Neural progenitor cell (in vitro differentiated cells): ENCODE measurements around the gene EMILIN3. TPM values are rescaled to one million over a fixed set of nuclear protein-coding genes. Genes with fewer than 3 reads are reported as not detected.

Experiments used
- DNase-seq: peaks from one replicate; pipeline ENCODE4 v3.0.0-alpha.2; 2016; ENCODE audit warnings: low spot score
- H2AFZ ChIP-seq: fragments of 200-600 bp; sonication (generic); replicated peaks from 2 replicates; pipeline ENCODE4 v1.6.1; 2016; ENCODE audit warnings: antibody characterized with exemption
- H3F3A ChIP-seq: fragments of 200-600 bp; sonication (generic); 2 replicates; pipeline ENCODE4 v1.6.1; 2016; ENCODE audit warnings: antibody characterized with exemption, low read depth
- H3K27ac ChIP-seq: fragments of 200-600 bp; sonication (generic); 2 replicates; pipeline ENCODE4 v1.5.1; 2016; ENCODE audit warnings: mild to moderate bottlenecking
- H3K27me3 ChIP-seq: fragments of 200-600 bp; sonication (generic); 2 replicates; pipeline ENCODE4 v1.6.1; 2016; ENCODE audit warnings: mild to moderate bottlenecking, moderate library complexity
- H3K36me3 ChIP-seq: fragments of 200-600 bp; sonication (generic); 2 replicates; pipeline ENCODE4 v1.5.1; 2016
- H3K4me1 ChIP-seq: fragments of 200-600 bp; sonication (generic); 2 replicates; pipeline ENCODE4 v1.6.1; 2016; ENCODE audit warnings: mixed run types
- H3K4me2 ChIP-seq: fragments of 200-600 bp; sonication (generic); 2 replicates; pipeline ENCODE4 v1.6.1; 2016
- H3K4me3 ChIP-seq: fragments of 200-600 bp; sonication (generic); 2 replicates; pipeline ENCODE4 v1.5.1; 2016
- H3K79me2 ChIP-seq: fragments of 200-600 bp; sonication (generic); 2 replicates; pipeline ENCODE4 v1.6.1; 2016; ENCODE audit warnings: low read depth
- H3K9ac ChIP-seq: fragments of 200-600 bp; sonication (generic); 2 replicates; pipeline ENCODE4 v1.6.1; 2016
- H3K9me3 ChIP-seq: fragments of 200-600 bp; sonication (generic); 2 replicates; pipeline ENCODE4 v1.5.1; 2016; ENCODE audit warnings: low read depth
- H4K20me1 ChIP-seq: fragments of 200-600 bp; sonication (generic); 2 replicates; pipeline ENCODE4 v1.6.1; 2016; ENCODE audit warnings: low read depth
- H3K27ac Mint-ChIP-seq: 3 replicates; pipeline ENCODE4 v1.8.0; 2021; ENCODE audit warnings: mixed read lengths
- H3K27me3 Mint-ChIP-seq: 2 replicates; pipeline ENCODE4 v1.8.0; 2022; ENCODE audit warnings: low read depth, mild to moderate bottlenecking, inconsistent platforms, moderate library complexity, mixed read lengths; ENCODE audit not compliant: insufficient read depth
- H3K36me3 Mint-ChIP-seq: 3 replicates; pipeline ENCODE4 v1.8.0; 2021; ENCODE audit warnings: mixed read lengths
- H3K4me1 Mint-ChIP-seq: 3 replicates; pipeline ENCODE4 v1.8.0; 2021; ENCODE audit warnings: mixed read lengths
- H3K4me3 Mint-ChIP-seq: 3 replicates; pipeline ENCODE4 v1.8.0; 2021; ENCODE audit warnings: mild to moderate bottlenecking, moderate library complexity, mixed read lengths
- H3K9me3 Mint-ChIP-seq: 3 replicates; pipeline ENCODE4 v1.8.0; 2020; ENCODE audit warnings: mixed read lengths
- EZH2 ChIP-seq: fragments of 200-600 bp; sonication (generic); IDR thresholded peaks from 2 replicates; pipeline ENCODE4 v1.6.1; 2017; ENCODE audit warnings: antibody characterized with exemption, mild to moderate bottlenecking, moderate library complexity
- EZH2phosphoT487 ChIP-seq: fragments of 200-600 bp; sonication (generic); IDR thresholded peaks from 2 replicates; pipeline ENCODE4 v1.6.1; 2017; ENCODE audit warnings: antibody characterized with exemption
- total RNA-seq: library from RNA; depleted of rRNA; stranded (reverse); fragments of >200 nt; gene quantifications from 2 replicates; pipeline ENCODE4 v1.2.3, GENCODE V29; 2015; ENCODE audit warnings: low replicate concordance
- TF ChIP-seq, protein P1 (sequence below): fragments of 200-600 bp; sonication (generic); IDR thresholded peaks from 2 replicates; pipeline ENCODE4 v1.5.1; 2017; ENCODE audit warnings: antibody characterized with exemption, mild to moderate bottlenecking

The EMILIN3 gene
- total RNA-seq, 1 donor from 2014 or later, result 3.5 TPM

DNA sequence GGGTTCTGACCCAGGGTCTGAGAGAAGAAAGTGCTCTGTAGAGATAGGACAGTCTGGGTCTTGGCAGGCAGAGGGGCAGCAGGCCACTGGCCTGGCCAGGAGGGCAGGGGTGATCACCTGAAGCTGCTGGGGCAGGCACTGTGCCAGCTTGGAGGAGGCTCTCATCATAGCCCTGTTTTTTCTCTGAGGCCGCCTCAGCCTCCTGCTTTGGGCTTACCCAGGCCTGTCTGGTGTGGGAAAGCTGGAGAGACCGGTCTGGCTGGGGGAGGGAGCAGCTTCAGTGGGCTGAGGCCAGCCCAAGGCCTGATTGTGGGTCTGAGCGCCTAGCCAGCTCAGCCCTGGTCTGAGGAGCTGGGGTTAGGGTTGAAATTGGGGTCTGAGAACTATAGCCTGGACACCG, 22.1 kb downstream of the EMILIN3 start:
- Histone ChIP-seq H3K4me2 (no peak overlapping the region), H3K36me3 (no peaks in the 10 kb centered on the region), H3K79me2 (no peaks in the 10 kb centered on the region), H3F3A (no peaks in the 10 kb centered on the region), H2AFZ (no peak overlapping the region), H3K4me3 (no peak overlapping the region), H3K9ac (no peak overlapping the region), H4K20me1 (no peaks in the 10 kb centered on the region), H3K9me3 (no peaks in the 10 kb centered on the region), H3K4me1 (peaks cover 10% of the 10 kb centered on the region), H3K27me3 (peaks cover 3% of the 10 kb centered on the region), H3K27ac (no peak overlapping the region)
- Mint-ChIP-seq H3K4me1 (peaks cover 14% of the 10 kb centered on the region), H3K27ac (no peak overlapping the region), H3K9me3 (no peaks in the 10 kb centered on the region), H3K4me3 (no peak overlapping the region), H3K27me3 (peaks cover 9% of the 10 kb centered on the region), H3K36me3 (no peaks in the 10 kb centered on the region)
- TF ChIP-seq EZH2phosphoT487, result no peak
- TF ChIP-seq EZH2, result no peak
- TF ChIP-seq, protein P1, sequence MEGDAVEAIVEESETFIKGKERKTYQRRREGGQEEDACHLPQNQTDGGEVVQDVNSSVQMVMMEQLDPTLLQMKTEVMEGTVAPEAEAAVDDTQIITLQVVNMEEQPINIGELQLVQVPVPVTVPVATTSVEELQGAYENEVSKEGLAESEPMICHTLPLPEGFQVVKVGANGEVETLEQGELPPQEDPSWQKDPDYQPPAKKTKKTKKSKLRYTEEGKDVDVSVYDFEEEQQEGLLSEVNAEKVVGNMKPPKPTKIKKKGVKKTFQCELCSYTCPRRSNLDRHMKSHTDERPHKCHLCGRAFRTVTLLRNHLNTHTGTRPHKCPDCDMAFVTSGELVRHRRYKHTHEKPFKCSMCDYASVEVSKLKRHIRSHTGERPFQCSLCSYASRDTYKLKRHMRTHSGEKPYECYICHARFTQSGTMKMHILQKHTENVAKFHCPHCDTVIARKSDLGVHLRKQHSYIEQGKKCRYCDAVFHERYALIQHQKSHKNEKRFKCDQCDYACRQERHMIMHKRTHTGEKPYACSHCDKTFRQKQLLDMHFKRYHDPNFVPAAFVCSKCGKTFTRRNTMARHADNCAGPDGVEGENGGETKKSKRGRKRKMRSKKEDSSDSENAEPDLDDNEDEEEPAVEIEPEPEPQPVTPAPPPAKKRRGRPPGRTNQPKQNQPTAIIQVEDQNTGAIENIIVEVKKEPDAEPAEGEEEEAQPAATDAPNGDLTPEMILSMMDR, result no peak
- no peak for DNase-seq

DNA sequence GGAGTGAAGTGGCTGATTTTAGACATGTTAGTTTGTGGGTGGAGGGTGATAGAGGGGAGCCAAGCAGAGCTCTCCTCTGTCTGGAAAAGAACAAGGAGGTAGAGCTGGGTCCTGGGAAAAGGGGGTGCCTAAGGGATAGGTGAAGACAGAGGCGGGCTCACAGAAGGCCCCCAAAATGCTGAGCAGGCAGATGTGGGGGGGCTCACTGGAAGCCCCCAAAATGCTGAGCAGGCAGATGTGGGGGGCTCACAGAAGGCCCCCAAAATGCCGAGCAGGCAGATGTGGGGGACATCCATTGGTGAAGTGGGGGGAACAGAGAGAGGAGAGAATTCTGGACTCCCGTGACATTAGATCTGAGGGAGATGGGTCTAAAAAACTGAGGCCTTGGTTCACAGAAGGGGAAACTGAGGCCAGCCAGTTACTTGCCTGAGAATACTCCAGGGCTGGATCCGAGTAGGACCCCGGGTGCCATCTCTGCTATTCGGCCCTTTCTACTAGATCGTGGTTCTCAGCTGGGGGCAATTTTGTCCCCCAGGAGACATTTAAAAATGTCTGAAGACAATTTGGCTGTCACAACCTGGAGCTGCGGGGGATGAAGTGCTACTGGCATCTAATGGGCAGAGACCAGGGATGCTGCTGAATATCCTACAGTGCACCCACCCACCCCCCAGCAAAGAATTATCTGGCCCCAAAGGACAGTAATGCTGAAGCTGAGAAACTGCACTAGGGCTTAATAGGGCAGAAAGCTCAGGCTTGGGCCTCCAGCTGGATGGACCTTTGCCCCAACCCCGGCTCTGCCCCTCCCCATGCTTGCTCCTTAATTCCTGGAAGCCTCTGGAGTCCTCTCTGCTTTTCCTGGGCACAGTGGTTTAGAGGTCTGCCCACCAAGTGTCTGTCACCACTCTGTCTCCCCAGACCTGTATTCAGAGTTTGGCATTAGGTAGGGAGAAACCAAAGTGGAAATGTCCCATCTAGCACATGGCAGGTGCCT, 23.8 kb downstream of the EMILIN3 start:
- no peaks in the 10 kb centered on the region for H3K9me3 Mint-ChIP-seq
- H3K4me1 ChIP-seq, result peaks cover 9% of the 10 kb centered on the region
- peaks cover 11% of the 10 kb centered on the region for H3K27me3 Mint-ChIP-seq
- H3K4me1 Mint-ChIP-seq, result peaks cover 11% of the 10 kb centered on the region
- H3K9ac ChIP-seq, result no peak overlapping the region
- H3K27ac Mint-ChIP-seq, result peak overlapping the region; percentile 43
- H3K36me3 Mint-ChIP-seq, result no peaks in the 10 kb centered on the region
- H3K9me3 ChIP-seq, result no peaks in the 10 kb centered on the region
- no peaks in the 10 kb centered on the region for H3K36me3 ChIP-seq
- TF ChIP-seq EZH2, result no peak
- no peak overlapping the region for H3K4me3 ChIP-seq
- no peak for DNase-seq
- H3K4me2 ChIP-seq, result no peak overlapping the region
- H3K27ac ChIP-seq, result no peak overlapping the region
- peaks cover 12% of the 10 kb centered on the region for H3K27me3 ChIP-seq
- H3K79me2 ChIP-seq, result no peaks in the 10 kb centered on the region
- H3F3A ChIP-seq, result no peaks in the 10 kb centered on the region
- H3K4me3 Mint-ChIP-seq, result no peak overlapping the region
- H4K20me1 ChIP-seq, result no peaks in the 10 kb centered on the region
- no peak overlapping the region for H2AFZ ChIP-seq

DNA sequence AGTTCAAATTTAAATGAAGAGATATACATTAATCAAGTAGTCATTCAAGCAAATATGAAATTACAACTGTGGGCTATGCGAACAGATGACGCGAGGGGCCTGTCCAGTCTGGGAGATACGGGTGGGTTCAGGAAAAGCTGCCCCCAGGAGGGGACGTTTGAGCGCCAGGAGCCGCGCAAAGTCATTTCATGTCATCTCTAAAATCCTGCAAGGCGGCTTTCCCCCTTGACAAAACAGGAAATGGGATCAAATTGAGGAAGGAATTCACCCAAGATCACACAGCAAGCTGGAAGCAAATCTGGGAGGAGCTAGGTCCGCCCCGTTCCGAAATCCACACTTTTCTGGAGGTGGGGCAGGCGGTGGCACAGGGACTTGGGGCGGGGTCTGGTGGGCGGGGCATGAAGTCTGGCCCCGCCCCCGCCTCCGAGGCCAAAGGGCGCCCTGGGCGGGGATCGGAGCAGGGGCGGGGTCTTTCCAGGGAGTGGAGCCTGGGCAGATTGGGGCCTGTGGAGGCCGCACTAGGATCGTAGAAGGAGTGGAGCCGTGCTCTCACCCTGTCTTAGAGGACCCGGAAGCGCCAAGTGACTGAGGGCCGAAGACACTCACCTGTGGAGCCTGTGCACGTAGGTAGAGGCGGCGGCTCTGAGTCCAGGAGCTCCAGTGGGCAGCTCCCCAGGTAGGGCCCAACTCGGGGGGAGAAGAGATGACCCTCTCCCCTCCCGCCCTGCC, 26.1 kb downstream of the EMILIN3 start, which contains the start of gene LPIN3:
LPIN3 (plus strand) TSS at position 495 of the 729 bp plus-strand sequence. CDS start 4,983 bp downstream, outside the sequence.
- Mint-ChIP-seq H3K36me3 (no peaks in the 10 kb centered on the region), H3K27ac (no peak within 1 kb of the TSS), H3K4me3 (peak within 1 kb of the TSS; percentile 86), H3K27me3 (peaks cover 11% of the 10 kb centered on the region), H3K4me1 (peaks cover 4% of the 10 kb centered on the region), H3K9me3 (no peaks in the 10 kb centered on the region)
- H3F3A ChIP-seq, result no peaks in the 10 kb centered on the region
- no peaks in the 10 kb centered on the region for H4K20me1 ChIP-seq
- no peaks in the 10 kb centered on the region for H3K79me2 ChIP-seq
- no peak within 1 kb of the TSS for H3K27ac ChIP-seq
- H3K36me3 ChIP-seq, result no peaks in the 10 kb centered on the region
- H3K4me2 ChIP-seq, result peak within 1 kb of the TSS; percentile 74
- H3K9me3 ChIP-seq, result no peaks in the 10 kb centered on the region
- peak within 1 kb of the TSS; percentile 41 for H3K4me3 ChIP-seq
- no peak within 1 kb of the TSS for H3K9ac ChIP-seq
- peak; percentile 97 for DNase-seq
- H3K4me1 ChIP-seq, result peaks cover 6% of the 10 kb centered on the region
- TF ChIP-seq, protein P1, result peak; percentile 16
- TF ChIP-seq EZH2phosphoT487, result no peak
- no peak for TF ChIP-seq EZH2
- H3K27me3 ChIP-seq, result peaks cover 12% of the 10 kb centered on the region
- H2AFZ ChIP-seq, result peak within 1 kb of the TSS; percentile 64
